ENCODE results near the gene ASCL3. TPM values are rescaled to one million over a fixed set of nuclear protein-coding genes. Genes with fewer than 3 reads are reported as not detected.
A peak's percentile ranks its signal among the peaks of the same experiment; 100 is the strongest.

Gene ASCL3
- total RNA-seq (not detected in 2 replicates), polyA plus RNA-seq (not detected in 2 replicates), polyA minus RNA-seq (ENCODE audit: low replicate concordance) (not detected in 2 replicates)
- polyA plus RNA-seq (2012), result not detected in 2 replicates

GRCh38 chr11:8942518-8943066 is at the start of gene ASCL3:
Gene ASCL3 (minus strand): TSS chr11:8943016. CDS start chr11:8938161, 4,855 bp downstream.
- no peaks in the 10 kb centered on the region for H3K4me1 ChIP-seq (ENCODE audit: control insufficient read depth, extremely low read depth, insufficient read depth, low read length)
- no peaks in the 10 kb centered on the region for H4K20me1 ChIP-seq (ENCODE audit: control insufficient read depth, extremely low read depth, insufficient read depth, low read length)
- H3K4me3 ChIP-seq (replicated peaks in 1 of 4; ENCODE audit: control extremely low read depth in 1 of 4, insufficient read depth in 1 of 4, low read depth in 3 of 4, low read length in 4 of 4), result no peak within 1 kb of the TSS
- peak within 1 kb of the TSS; percentile 38 for H3K4me2 ChIP-seq (ENCODE audit: extremely low read depth, insufficient read depth, low read length)
- DNase-seq (ENCODE audit: low read depth in 2 of 2), result no peak
- H3K27me3 ChIP-seq (ENCODE audit: control insufficient read depth, insufficient read depth, low read length), result no peaks in the 10 kb centered on the region
- no peak within 1 kb of the TSS for H3K27ac ChIP-seq (ENCODE audit: insufficient read depth, low read length)
- H3K36me3 ChIP-seq (ENCODE audit: control insufficient read depth, insufficient read depth, low read length), result no peaks in the 10 kb centered on the region
- H3K9me3 ChIP-seq (ENCODE audit: control insufficient read depth, insufficient read depth, low read depth, low read length), result no peaks in the 10 kb centered on the region
- peak within 1 kb of the TSS; percentile 58 for H2AFZ ChIP-seq (ENCODE audit: low read length)
- TF ChIP-seq CTCF (conservative IDR thresholded peaks at IDR 0.05 in 1 of 2, IDR thresholded peaks at IDR 0.05 in 1 of 2; ENCODE audit: low read depth in 1 of 2, low read length in 2 of 2), result no peak
- no peak for TF ChIP-seq EZH2 (IDR thresholded peaks at IDR 0.05; ENCODE audit: low read length, missing control alignments)
- H3K9ac ChIP-seq (ENCODE audit: insufficient read depth, low read length), result no peak within 1 kb of the TSS
- no peaks in the 10 kb centered on the region for H3K79me2 ChIP-seq (ENCODE audit: control insufficient read depth, insufficient read depth, low read length)

GRCh38 chr11:8989453-8989852 is 46.6 kb upstream of the ASCL3 start:
- Histone ChIP-seq H3K4me1 (ENCODE audit: control insufficient read depth, extremely low read depth, insufficient read depth, low read length) (peaks cover 9% of the 10 kb centered on the region), H3K79me2 (ENCODE audit: control insufficient read depth, insufficient read depth, low read length) (no peaks in the 10 kb centered on the region), H3K27ac (ENCODE audit: insufficient read depth, low read length) (no peak overlapping the region), H3K4me2 (ENCODE audit: extremely low read depth, insufficient read depth, low read length) (peak overlapping the region; percentile 18), H3K4me3 (replicated peaks in 1 of 4; ENCODE audit: control extremely low read depth in 1 of 4, insufficient read depth in 1 of 4, low read depth in 3 of 4, low read length in 4 of 4) (no peak overlapping the region), H4K20me1 (ENCODE audit: control insufficient read depth, extremely low read depth, insufficient read depth, low read length) (no peaks in the 10 kb centered on the region), H2AFZ (ENCODE audit: low read length) (peak overlapping the region; percentile 38), H3K9ac (ENCODE audit: insufficient read depth, low read length) (no peak overlapping the region), H3K36me3 (ENCODE audit: control insufficient read depth, insufficient read depth, low read length) (no peaks in the 10 kb centered on the region), H3K9me3 (ENCODE audit: control insufficient read depth, insufficient read depth, low read depth, low read length) (no peaks in the 10 kb centered on the region), H3K27me3 (ENCODE audit: control insufficient read depth, insufficient read depth, low read length) (no peaks in the 10 kb centered on the region)
- no peak for TF ChIP-seq EZH2 (IDR thresholded peaks at IDR 0.05; ENCODE audit: low read length, missing control alignments)
- no peak for TF ChIP-seq CTCF (conservative IDR thresholded peaks at IDR 0.05 in 1 of 2, IDR thresholded peaks at IDR 0.05 in 1 of 2; ENCODE audit: low read depth in 1 of 2, low read length in 2 of 2)
- DNase-seq (ENCODE audit: low read depth in 2 of 2), result peak; percentile 37 to 62

- Histone ChIP-seq H3K9me3 (ENCODE audit: control insufficient read depth, insufficient read depth, low read depth, low read length) (no peaks in the 10 kb centered on the region), H3K4me3 (replicated peaks in 1 of 4; ENCODE audit: control extremely low read depth in 1 of 4, insufficient read depth in 1 of 4, low read depth in 3 of 4, low read length in 4 of 4) (no peak overlapping the region), H3K79me2 (ENCODE audit: control insufficient read depth, insufficient read depth, low read length) (no peaks in the 10 kb centered on the region), H3K36me3 (ENCODE audit: control insufficient read depth, insufficient read depth, low read length) (no peaks in the 10 kb centered on the region), H3K9ac (ENCODE audit: insufficient read depth, low read length) (no peak overlapping the region), H3K27me3 (ENCODE audit: control insufficient read depth, insufficient read depth, low read length) (no peaks in the 10 kb centered on the region), H2AFZ (ENCODE audit: low read length) (no peak overlapping the region), H3K4me2 (ENCODE audit: extremely low read depth, insufficient read depth, low read length) (no peak overlapping the region), H3K27ac (ENCODE audit: insufficient read depth, low read length) (no peak overlapping the region), H4K20me1 (ENCODE audit: control insufficient read depth, extremely low read depth, insufficient read depth, low read length) (no peaks in the 10 kb centered on the region), H3K4me1 (ENCODE audit: control insufficient read depth, extremely low read depth, insufficient read depth, low read length) (peaks cover 9% of the 10 kb centered on the region)
- DNase-seq (ENCODE audit: low read depth in 2 of 2), result peak in 1 of 2 donors; percentile 74
- TF ChIP-seq CTCF (conservative IDR thresholded peaks at IDR 0.05 in 1 of 2, IDR thresholded peaks at IDR 0.05 in 1 of 2; ENCODE audit: low read depth in 1 of 2, low read length in 2 of 2), result no peak
- TF ChIP-seq EZH2 (IDR thresholded peaks at IDR 0.05; ENCODE audit: low read length, missing control alignments), result no peak
These were observed 45.8 kb upstream of the ASCL3 start for GRCh38 chr11:8988329-8989234.

All from fibroblast of lung (primary cell).